Measurements from ENCODE around the gene VPS9D1.

The VPS9D1 gene

DNA sequence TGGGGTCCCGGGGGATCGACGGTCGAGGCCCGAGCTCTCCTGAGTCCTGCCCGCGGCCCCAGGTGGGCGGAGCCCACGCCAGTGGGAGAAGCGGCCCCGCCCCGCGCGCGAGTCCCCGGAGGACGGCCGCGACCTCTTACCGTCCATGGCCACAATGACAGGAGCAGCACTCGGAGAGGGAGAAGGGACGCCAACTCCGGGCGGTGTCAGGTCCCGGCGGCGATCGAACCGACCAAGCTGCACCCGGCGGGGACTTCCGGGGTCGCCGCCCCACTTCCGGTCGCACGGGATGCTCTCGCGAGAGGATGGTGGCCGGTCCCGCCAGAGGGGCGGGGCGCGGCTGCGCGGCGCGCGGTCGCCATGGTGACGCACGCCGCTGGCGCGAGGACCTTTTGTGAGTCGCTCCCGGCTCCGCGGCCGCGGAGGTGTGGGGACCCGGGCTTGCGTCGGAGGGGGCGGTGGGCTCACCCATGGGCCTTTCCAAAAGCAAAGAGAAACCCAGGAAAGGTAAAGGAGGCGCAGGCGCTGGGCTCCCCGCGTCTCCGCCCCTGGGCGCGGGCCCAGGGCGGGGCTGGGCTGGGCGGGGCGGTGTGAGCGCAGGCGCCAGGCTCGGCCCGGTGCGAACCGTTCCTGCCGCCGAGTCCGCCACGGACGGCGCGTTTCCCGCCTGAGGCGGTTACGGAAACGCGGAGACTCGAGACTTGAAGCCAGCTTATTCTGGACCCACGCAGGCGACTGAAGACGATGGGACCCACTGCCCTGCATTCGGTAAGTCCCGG, 63.1 kb downstream of the VPS9D1 start, which contains the start of the genes CHMP1A and SPATA33:
TSS of gene CHMP1A (minus strand) at position 267 of the 779 bp plus-strand sequence. CDS start at position 147, 120 bp downstream.
TSS of gene SPATA33 (plus strand) at position 395 of the 779 bp plus-strand sequence. CDS start at position 471, 76 bp downstream.
- peak; percentile 48 for DNase-seq

All from NCI-H510A treated with DMSO at 0.1 percent for 48 hours (cell line).